Prostate gland (tissue), 2 donors: Measurements from ENCODE around the gene KIF26B. TPM values are rescaled to one million over a fixed set of nuclear protein-coding genes. Genes with fewer than 3 reads are reported as not detected.

ENCODE experiments used
- DNase-seq: peaks from one replicate; pipeline ENCODE4 v3.0.0-alpha.2; 2019; ENCODE audit warnings: low spot score
- H3K27ac ChIP-seq, 2 donors: fragments of 200-600 bp; sonication (generic); 2 replicates each; pipeline ENCODE4 v1.5.1; 2017 to 2019
- H3K27me3 ChIP-seq: fragments of 200-600 bp; sonication (generic); replicated peaks from 2 replicates; pipeline ENCODE4 v1.5.1; 2019; ENCODE audit not compliant: insufficient read depth
- H3K36me3 ChIP-seq, 2 donors: fragments of 200-600 bp; sonication (generic); 1 replicate in 1 of 2; 2 replicates in 1 of 2; pipeline versions ENCODE4 v1.5.1 to v1.8.1; 2017 to 2019
- H3K4me1 ChIP-seq: fragments of 200-600 bp; sonication (generic); replicated peaks from 2 replicates; pipeline ENCODE4 v1.5.1; 2019
- H3K4me3 ChIP-seq, 2 donors: fragments of 200-600 bp; sonication (generic); 2 replicates each; pipeline ENCODE4 v1.5.1; 2017 to 2019
- H3K9me3 ChIP-seq: fragments of 200-600 bp; sonication (generic); 2 replicates; pipeline ENCODE4 v1.5.1; 2017
- CTCF ChIP-seq, 4 experiments: fragments of 200-600 bp in 2 of 4; fragments of 450-650 bp in 2 of 4; sonication (generic) in 2 of 4; IDR thresholded peaks; 1 replicate in 3 of 4; 2 replicates in 1 of 4; pipeline ENCODE4 v1.5.1; 2016 to 2019; ENCODE audit warnings: antibody characterized with exemption in 4 of 4, mild to moderate bottlenecking in 2 of 4, moderate library complexity in 2 of 4
- POLR2A ChIP-seq: fragments of 450-650 bp; IDR thresholded peaks from one replicate; pipeline ENCODE4 v1.6.1; 2016; ENCODE audit warnings: antibody characterized with exemption, mild to moderate bottlenecking
- POLR2AphosphoS5 ChIP-seq: sonication (generic); formaldehyde crosslinking; IDR thresholded peaks from one replicate; pipeline ENCODE4 v1.6.1; 2017; ENCODE audit warnings: antibody characterized with exemption
- WGBS: methylation state at CpG from one replicate; pipeline ENCODE4 v1.1.5; 2018; 5-methylcytosine and 5-hydroxymethylcytosine counted together
- intact Hi-C: fragments of 100-400 bp; cut with DNase I; formaldehyde crosslinking; loops from one replicate; pipeline ENCODE4 v1.14.2; 2022
- total RNA-seq, 2 donors: library from RNA; depleted of rRNA; stranded (reverse); fragments of >200 nt; gene quantifications; one replicate each; pipeline ENCODE4 v1.1.0, GENCODE V29; 2016

The KIF26B gene
- total RNA-seq, 2 donors from 2014 or later = 3.3 to 3.8 TPM

DNA sequence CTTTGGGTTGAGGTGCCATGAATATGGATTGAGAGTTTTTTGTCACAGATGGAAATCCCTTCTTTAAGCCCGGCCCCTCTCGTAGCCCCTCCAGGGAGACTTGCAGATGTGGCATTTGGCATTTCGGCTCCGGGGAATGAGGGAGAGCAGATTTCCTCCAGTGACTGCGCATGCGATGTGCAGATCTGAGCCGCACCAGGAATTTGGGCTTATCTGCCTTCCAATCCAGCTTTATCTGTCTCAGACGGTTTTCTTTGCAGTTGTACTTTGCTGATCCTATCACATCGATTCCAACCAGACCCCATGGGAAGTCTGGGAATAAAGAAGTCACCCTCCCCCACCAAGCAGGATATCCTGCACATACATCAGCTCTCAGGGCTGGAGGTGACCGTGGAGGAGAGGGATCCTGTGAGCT is 11.7 kb downstream of the KIF26B start:
- intact Hi-C loops = no loop called here
- TF ChIP-seq POLR2AphosphoS5 = no peak
- Histone ChIP-seq H3K4me3 (no peak overlapping the region), H3K4me1 (no peaks in the 10 kb centered on the region), H3K36me3 (no peaks in the 10 kb centered on the region), H3K9me3 (no peaks in the 10 kb centered on the region), H3K27ac (no peak overlapping the region), H3K27me3 (no peaks in the 10 kb centered on the region)
- DNase-seq = no peak
- WGBS = 41% methylated on average over 10 of the region's 10 CpGs

DNA sequence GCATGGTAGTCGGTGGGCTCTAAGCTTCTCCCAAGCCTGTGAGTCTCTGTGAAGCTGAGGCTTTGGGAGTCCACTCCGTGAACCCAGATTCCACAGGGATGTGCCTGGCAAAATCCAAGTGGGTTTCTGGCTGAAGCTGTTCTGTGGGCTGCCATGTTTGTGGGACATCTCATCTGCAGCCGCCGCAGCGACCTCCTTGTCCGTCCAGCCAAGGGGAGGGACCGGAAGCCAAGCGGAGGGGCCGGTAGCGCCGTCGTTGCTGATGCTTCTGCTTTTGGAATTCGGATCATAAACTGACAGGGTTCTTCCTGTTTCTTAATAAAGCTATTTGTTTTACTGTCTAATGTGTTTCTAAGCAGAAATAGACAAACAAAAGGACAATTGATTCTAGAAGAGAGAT is 13.3 kb downstream of the KIF26B start:
- Histone ChIP-seq H3K36me3 (no peaks in the 10 kb centered on the region), H3K4me1 (no peaks in the 10 kb centered on the region), H3K4me3 (no peak overlapping the region), H3K9me3 (no peaks in the 10 kb centered on the region), H3K27ac (no peak overlapping the region), H3K27me3 (no peaks in the 10 kb centered on the region)
- WGBS = 55% methylated on average over 13 of the region's 13 CpGs
- DNase-seq = no peak
- intact Hi-C loops = no loop called here
- no peak for TF ChIP-seq CTCF (IDR thresholded peaks at IDR 0.05)

- Histone ChIP-seq H3K4me1 (no peaks in the 10 kb centered on the region), H3K4me3 (no peak overlapping the region), H3K9me3 (no peaks in the 10 kb centered on the region), H3K27me3 (no peaks in the 10 kb centered on the region), H3K36me3 (no peaks in the 10 kb centered on the region), H3K27ac (no peak overlapping the region)
- TF ChIP-seq POLR2A = no peak
- no peak for TF ChIP-seq CTCF (IDR thresholded peaks at IDR 0.05)
- no peak for TF ChIP-seq POLR2AphosphoS5
- intact Hi-C loops = no loop called here
- WGBS = 77% methylated on average over 7 of the region's 7 CpGs
- DNase-seq = no peak
Measured at GRCh38 chr1:245168906-245169305, 14.1 kb downstream of the KIF26B start.

- Histone ChIP-seq H3K4me3 (no peak overlapping the region), H3K27ac (no peak overlapping the region), H3K36me3 (no peaks in the 10 kb centered on the region), H3K4me1 (no peaks in the 10 kb centered on the region), H3K27me3 (no peaks in the 10 kb centered on the region), H3K9me3 (no peaks in the 10 kb centered on the region)
- WGBS = 45% methylated on average over 7 of the region's 7 CpGs
- no peak for DNase-seq
- intact Hi-C loops = no loop called here
- no peak for TF ChIP-seq CTCF (IDR thresholded peaks at IDR 0.05)
- TF ChIP-seq POLR2AphosphoS5 = no peak
- TF ChIP-seq POLR2A = no peak
Measured at GRCh38 chr1:245169376-245169775, 14.6 kb downstream of the KIF26B start.

DNA sequence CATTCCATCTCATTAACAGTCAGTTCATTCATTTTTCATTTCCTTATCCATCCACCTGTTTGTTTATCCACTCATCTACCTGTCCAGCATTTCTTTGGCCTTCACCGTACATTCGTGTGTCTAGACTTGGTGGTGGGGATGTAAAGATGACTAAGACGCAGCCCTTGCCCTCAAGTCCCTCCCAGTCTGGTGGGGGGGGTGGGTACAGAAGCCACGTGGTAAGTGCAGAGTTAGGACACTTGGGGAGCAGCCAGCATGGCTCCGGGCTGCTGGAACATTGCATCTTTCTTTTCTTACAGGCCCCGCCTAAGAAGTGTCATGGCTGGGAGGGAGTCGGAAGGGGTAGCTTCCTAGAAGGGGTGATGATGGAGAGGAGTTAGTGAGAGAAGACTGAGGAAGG is 17.2 kb downstream of the KIF26B start:
- TF ChIP-seq CTCF (IDR thresholded peaks at IDR 0.05) = no peak
- TF ChIP-seq POLR2AphosphoS5 = no peak
- TF ChIP-seq POLR2A = no peak
- H3K36me3 ChIP-seq = no peaks in the 10 kb centered on the region
- no peak overlapping the region for H3K27ac ChIP-seq
- H3K4me1 ChIP-seq = no peaks in the 10 kb centered on the region
- H3K4me3 ChIP-seq = no peak overlapping the region
- H3K27me3 ChIP-seq = no peaks in the 10 kb centered on the region
- no peak for DNase-seq
- intact Hi-C loops = no loop called here
- 68% methylated on average over 7 of the region's 7 CpGs for WGBS
- H3K9me3 ChIP-seq = no peaks in the 10 kb centered on the region
